Activated CD8-positive, alpha-beta T cell treated with anti-CD3 and anti-CD28 coated beads for 36 hours (primary cell): ENCODE results near the gene PREX1. TPM values are rescaled to one million over a fixed set of nuclear protein-coding genes. Genes with fewer than 3 reads are reported as not detected.

Experiments used
- ATAC-seq: fragments of 200-7000 bp; cut with Tn5 transposase; one replicate; pipeline ENCODE4 v1.10.0; 2021; ENCODE audit warnings: mild to moderate bottlenecking, moderate library complexity
- CTCF ChIA-PET: fragments of 350-600 bp; sonication (Branson Sonifier 250); formaldehyde crosslinking; loops from one replicate; lab custom pipeline; 2021; ENCODE audit warnings: antibody characterized with exemption; lab: Charles Lee
- POLR2A ChIA-PET: fragments of 350-600 bp; sonication (Branson Sonifier 250); formaldehyde crosslinking; loops from one replicate; lab custom pipeline; 2021; ENCODE audit warnings: antibody characterized with exemption; lab: Charles Lee
- DNase-seq: peaks from one replicate; pipeline ENCODE4 v3.0.0-alpha.2; 2020
- H3K27ac Mint-ChIP-seq: one replicate; pipeline ENCODE4 v1.8.0; 2021; ENCODE audit warnings: mild to moderate bottlenecking, mixed read lengths
- H3K27me3 Mint-ChIP-seq: one replicate; pipeline ENCODE4 v1.8.0; 2021; ENCODE audit warnings: mixed read lengths
- H3K36me3 Mint-ChIP-seq: one replicate; pipeline ENCODE4 v1.8.0; 2021; ENCODE audit warnings: low read depth, mixed read lengths
- H3K4me1 Mint-ChIP-seq: one replicate; pipeline ENCODE4 v1.8.0; 2021; ENCODE audit warnings: low read depth, mixed read lengths
- H3K4me3 Mint-ChIP-seq: one replicate; pipeline ENCODE4 v1.8.0; 2021; ENCODE audit warnings: mild to moderate bottlenecking, moderate library complexity, mixed read lengths
- H3K9me3 Mint-ChIP-seq: one replicate; pipeline ENCODE4 v1.8.0; 2021; ENCODE audit warnings: mixed read lengths
- CTCF ChIP-seq: fragments of 200-600 bp; IDR thresholded peaks from one replicate; pipeline ENCODE4 v1.8.0; 2022; ENCODE audit warnings: antibody characterized with exemption, mild to moderate bottlenecking
- intact Hi-C: fragments of 100-400 bp; cut with micrococcal nuclease; formaldehyde crosslinking; loops from one replicate; pipeline ENCODE4 v1.10.0; 2022
- total RNA-seq, 2 experiments: library from RNA; stranded (reverse); gene quantifications; one replicate each; pipeline ENCODE4 v1.2.3, GENCODE V29; 2021

Gene PREX1
- total RNA-seq, 2 experiments from 2014 or later: 79.7 to 80.5 TPM

- peaks cover 3% of the 10 kb centered on the region for H3K4me1 Mint-ChIP-seq
- no peaks in the 10 kb centered on the region for H3K36me3 Mint-ChIP-seq
- POLR2A ChIA-PET: no interaction called here
- ATAC-seq (no peak), DNase-seq (no peak)
- no peak overlapping the region for H3K27ac Mint-ChIP-seq
- no peak overlapping the region for H3K4me3 Mint-ChIP-seq
- CTCF ChIA-PET: interaction anchor here (1.3 kb wide), 1 partner anchor 245 kb away, joined by 3 read pairs; no protein-coding TSS in a partner anchor
- no peak for TF ChIP-seq CTCF
- no peaks in the 10 kb centered on the region for H3K27me3 Mint-ChIP-seq
- intact Hi-C loops: no loop called here
- H3K9me3 Mint-ChIP-seq: no peaks in the 10 kb centered on the region
Measured at GRCh38 chr20:48866936-48867335, 39.1 kb upstream of the PREX1 start.

- Mint-ChIP-seq H3K9me3 (no peaks in the 10 kb centered on the region), H3K36me3 (no peaks in the 10 kb centered on the region), H3K4me3 (no peak overlapping the region), H3K4me1 (peaks cover 9% of the 10 kb centered on the region), H3K27ac (no peak overlapping the region), H3K27me3 (no peaks in the 10 kb centered on the region)
- no peak for TF ChIP-seq CTCF
- DNase-seq (no peak), ATAC-seq (no peak)
- ChIA-PET CTCF (interaction anchor here (1.2 to 1.5 kb wide), 2 partner anchors 207 to 244 kb away, joined by 3 read pairs; no protein-coding TSS in a partner anchor), POLR2A (no interaction called here)
- intact Hi-C loops: no loop called here
Measured at GRCh38 chr20:48864738-48865318, 37.0 kb upstream of the PREX1 start.

GRCh38 chr20:48864254-48864653, 36.5 kb upstream of the PREX1 start:
- CTCF ChIA-PET: interaction anchor here (1.2 kb wide), 1 partner anchor 207 kb away, joined by 3 read pairs; no protein-coding TSS in a partner anchor

GRCh38 chr20:48862279-48862678, 34.5 kb upstream of the PREX1 start:
- Mint-ChIP-seq H3K4me1 (peaks cover 9% of the 10 kb centered on the region), H3K36me3 (no peaks in the 10 kb centered on the region)
- ATAC-seq: no peak

More at GRCh38 chr20:48864254-48864653, 36.5 kb upstream of the PREX1 start:
- Mint-ChIP-seq H3K36me3 (no peaks in the 10 kb centered on the region), H3K27ac (no peak overlapping the region), H3K4me3 (no peak overlapping the region), H3K27me3 (no peaks in the 10 kb centered on the region), H3K4me1 (peaks cover 9% of the 10 kb centered on the region), H3K9me3 (no peaks in the 10 kb centered on the region)
- TF ChIP-seq CTCF: no peak
- intact Hi-C loops: no loop called here
- DNase-seq (no peak), ATAC-seq (no peak)
- POLR2A ChIA-PET: no interaction called here

More at GRCh38 chr20:48862279-48862678, 34.5 kb upstream of the PREX1 start:
- Mint-ChIP-seq H3K27me3 (no peaks in the 10 kb centered on the region), H3K9me3 (no peaks in the 10 kb centered on the region), H3K4me3 (no peak overlapping the region), H3K27ac (no peak overlapping the region)
- intact Hi-C loops: no loop called here
- POLR2A ChIA-PET: interaction anchor here (1.8 kb wide), 1 partner anchor 14 kb away, joined by 4 read pairs; no protein-coding TSS in a partner anchor
- CTCF ChIA-PET: interaction anchor here (1.4 to 2.7 kb wide), 2 partner anchors 12 to 205 kb away, joined by 3 to 7 read pairs; no protein-coding TSS in a partner anchor
- no peak for TF ChIP-seq CTCF
- DNase-seq: no peak
